Activated CD4-positive, alpha-beta T cell treated with anti-CD3 and anti-CD28 coated beads for 36 hours (primary cell): Measurements from ENCODE around the gene PCDH7. TPM values are rescaled to one million over a fixed set of nuclear protein-coding genes. Genes with fewer than 3 reads are reported as not detected.

Source experiments
- ATAC-seq: fragments of 200-7000 bp; cut with Tn5 transposase; one replicate; pipeline ENCODE4 v1.10.0; 2021; ENCODE audit warnings: mild to moderate bottlenecking, moderate library complexity
- CTCF ChIA-PET: fragments of 350-600 bp; sonication (Branson Sonifier 250); formaldehyde crosslinking; loops from one replicate; lab custom pipeline; 2021; ENCODE audit warnings: antibody characterized with exemption; lab: Charles Lee
- POLR2A ChIA-PET: fragments of 350-600 bp; sonication (Branson Sonifier 250); formaldehyde crosslinking; loops from one replicate; lab custom pipeline; 2021; ENCODE audit warnings: antibody characterized with exemption, inconsistent platforms; lab: Charles Lee
- DNase-seq: peaks from one replicate; pipeline ENCODE4 v3.0.0-alpha.2; 2020
- H3K27ac Mint-ChIP-seq: one replicate; pipeline ENCODE4 v1.8.0; 2021; ENCODE audit warnings: mixed read lengths
- H3K27me3 Mint-ChIP-seq: one replicate; pipeline ENCODE4 v1.8.0; 2021; ENCODE audit warnings: mixed read lengths
- H3K36me3 Mint-ChIP-seq: one replicate; pipeline ENCODE4 v1.8.0; 2021; ENCODE audit warnings: low read depth, mixed read lengths
- H3K4me1 Mint-ChIP-seq: one replicate; pipeline ENCODE4 v1.8.0; 2021; ENCODE audit warnings: mixed read lengths
- H3K4me3 Mint-ChIP-seq: one replicate; pipeline ENCODE4 v1.8.0; 2021; ENCODE audit warnings: mild to moderate bottlenecking, moderate library complexity, mixed read lengths
- H3K9me3 Mint-ChIP-seq: one replicate; pipeline ENCODE4 v1.8.0; 2021; ENCODE audit warnings: low read depth, mixed read lengths
- intact Hi-C, 2 experiments: fragments of 100-400 bp; cut with DNase I in 1 of 2; cut with micrococcal nuclease in 1 of 2; formaldehyde crosslinking; loops; one replicate each; pipeline versions ENCODE4 v1.14.2 to v1.15.1; 2022 to 2024; cut with DNase I, micrococcal nuclease
- total RNA-seq, 2 experiments: library from RNA; stranded (reverse); gene quantifications; one replicate each; pipeline ENCODE4 v1.2.3, GENCODE V29; 2021

Gene PCDH7
- total RNA-seq, 2 experiments from 2014 or later: not detected

GRCh38 chr4:30768277-30768676 is 48.1 kb downstream of the PCDH7 start:
- Mint-ChIP-seq H3K4me3 (no peak overlapping the region), H3K4me1 (no peaks in the 10 kb centered on the region), H3K9me3 (peaks cover 3% of the 10 kb centered on the region), H3K27me3 (no peaks in the 10 kb centered on the region), H3K27ac (no peak overlapping the region), H3K36me3 (no peaks in the 10 kb centered on the region)
- ATAC-seq (no peak), DNase-seq (no peak)
- intact Hi-C loops: no loop called here
- CTCF ChIA-PET: no interaction called here
- POLR2A ChIA-PET: no interaction called here

GRCh38 chr4:30769093-30769492 is 48.9 kb downstream of the PCDH7 start:
- ATAC-seq (no peak), DNase-seq (no peak)
- Mint-ChIP-seq H3K9me3 (peaks cover 3% of the 10 kb centered on the region), H3K4me3 (no peak overlapping the region), H3K4me1 (no peaks in the 10 kb centered on the region), H3K27ac (no peak overlapping the region), H3K27me3 (no peaks in the 10 kb centered on the region), H3K36me3 (no peaks in the 10 kb centered on the region)
- intact Hi-C loops: no loop called here
- POLR2A ChIA-PET: no interaction called here
- CTCF ChIA-PET: no interaction called here

- Mint-ChIP-seq H3K27me3 (no peaks in the 10 kb centered on the region), H3K27ac (no peak overlapping the region), H3K36me3 (no peaks in the 10 kb centered on the region), H3K9me3 (peaks cover 3% of the 10 kb centered on the region), H3K4me3 (no peak overlapping the region), H3K4me1 (no peaks in the 10 kb centered on the region)
- no peak for ATAC-seq
- ChIA-PET CTCF (no interaction called here), POLR2A (no interaction called here)
- DNase-seq: no peak
- intact Hi-C loops: no loop called here
Measured at GRCh38 chr4:30770049-30770549, 49.9 kb downstream of the PCDH7 start.

- POLR2A ChIA-PET: no interaction called here
Measured at GRCh38 chr4:30770812-30771211, 50.6 kb downstream of the PCDH7 start.

GRCh38 chr4:30776451-30776850 is 56.3 kb downstream of the PCDH7 start:
- Mint-ChIP-seq H3K4me1 (no peaks in the 10 kb centered on the region), H3K27me3 (no peaks in the 10 kb centered on the region), H3K9me3 (no peaks in the 10 kb centered on the region), H3K36me3 (no peaks in the 10 kb centered on the region), H3K4me3 (no peak overlapping the region), H3K27ac (no peak overlapping the region)
- intact Hi-C loops: no loop called here
- no peak for ATAC-seq
- DNase-seq: no peak
- CTCF ChIA-PET: no interaction called here
- POLR2A ChIA-PET: no interaction called here

More at GRCh38 chr4:30770812-30771211, 50.6 kb downstream of the PCDH7 start:
- DNase-seq (no peak), ATAC-seq (no peak)
- H3K36me3 Mint-ChIP-seq: no peaks in the 10 kb centered on the region
- no peaks in the 10 kb centered on the region for H3K9me3 Mint-ChIP-seq
- intact Hi-C loops: no loop called here
- H3K4me3 Mint-ChIP-seq: no peak overlapping the region
- H3K27me3 Mint-ChIP-seq: no peaks in the 10 kb centered on the region
- no peaks in the 10 kb centered on the region for H3K4me1 Mint-ChIP-seq
- CTCF ChIA-PET: no interaction called here
- no peak overlapping the region for H3K27ac Mint-ChIP-seq

GRCh38 chr4:30776921-30777415 is 56.8 kb downstream of the PCDH7 start:
- Mint-ChIP-seq H3K9me3 (no peaks in the 10 kb centered on the region), H3K27me3 (no peaks in the 10 kb centered on the region), H3K4me1 (no peaks in the 10 kb centered on the region), H3K36me3 (no peaks in the 10 kb centered on the region), H3K27ac (no peak overlapping the region), H3K4me3 (no peak overlapping the region)
- intact Hi-C loops: no loop called here
- POLR2A ChIA-PET: no interaction called here
- DNase-seq: no peak
- no peak for ATAC-seq
- CTCF ChIA-PET: no interaction called here
